HG02884 (cell line): ENCODE results near the gene KCNC1.

Source experiments
- ATAC-seq: cut with Tn5 transposase; IDR thresholded peaks from one replicate; pipeline ENCODE4 v1.9.1; 2021; ENCODE audit warnings: mild to moderate bottlenecking, moderate library complexity; ENCODE audit not compliant: unreplicated experiment

KCNC1 gene

GRCh38 chr11:17714356-17714854 is 20.2 kb upstream of the KCNC1 start:
- ATAC-seq: no peak

GRCh38 chr11:17714870-17715269 is 19.7 kb upstream of the KCNC1 start:
- ATAC-seq: no peak

GRCh38 chr11:17716807-17717206 is 17.8 kb upstream of the KCNC1 start:
- no peak for ATAC-seq

GRCh38 chr11:17718015-17718414 is 16.6 kb upstream of the KCNC1 start:
- no peak for ATAC-seq

DNA sequence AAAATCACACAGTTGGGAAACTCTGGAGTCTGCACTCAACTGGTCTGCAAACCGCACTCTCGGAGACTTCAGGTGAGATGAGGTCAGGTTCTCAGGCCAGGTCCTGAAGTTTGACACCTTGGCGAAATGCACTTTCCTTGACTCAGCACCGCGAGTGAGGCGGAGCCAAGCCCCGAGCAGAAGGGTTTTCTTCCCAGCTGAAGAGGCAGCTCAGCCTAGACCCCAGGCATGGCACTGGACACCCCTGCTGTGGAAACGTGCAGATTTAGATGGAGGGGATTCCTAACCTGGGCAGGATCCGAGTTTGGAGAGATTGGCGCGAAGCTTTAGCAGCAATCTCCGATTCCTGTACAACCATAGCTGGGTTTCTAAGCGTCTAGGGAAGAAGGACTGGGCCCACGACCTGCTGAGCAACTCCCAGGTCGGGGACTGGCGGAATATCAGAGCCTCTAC is 16.0 kb upstream of the KCNC1 start:
- ATAC-seq: no peak

GRCh38 chr11:17719028-17719937 is 15.3 kb upstream of the KCNC1 start, which contains the start of gene MYOD1:
TSS of gene MYOD1 (plus strand) at chr11:17719571. CDS start at chr11:17719783, 212 bp downstream.
- no peak for ATAC-seq

GRCh38 chr11:17719938-17720795 is 14.4 kb upstream of the KCNC1 start:
- ATAC-seq: no peak

DNA sequence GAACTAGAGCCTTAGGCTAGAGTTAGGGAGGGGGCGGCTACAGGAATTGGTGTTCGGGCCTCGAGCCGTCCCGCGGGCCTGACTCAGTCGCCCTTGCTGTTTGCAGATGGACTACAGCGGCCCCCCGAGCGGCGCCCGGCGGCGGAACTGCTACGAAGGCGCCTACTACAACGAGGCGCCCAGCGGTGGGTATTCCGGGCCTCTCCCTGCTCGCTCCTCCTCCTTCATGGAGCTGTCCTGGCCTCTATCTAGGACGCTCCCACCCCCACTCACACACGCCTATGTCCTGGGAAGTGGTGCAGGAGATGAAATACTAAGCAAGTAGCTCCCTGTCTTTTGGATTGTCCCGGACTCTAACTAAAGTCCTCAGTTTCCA is 13.8 kb upstream of the KCNC1 start:
- ATAC-seq: no peak

DNA sequence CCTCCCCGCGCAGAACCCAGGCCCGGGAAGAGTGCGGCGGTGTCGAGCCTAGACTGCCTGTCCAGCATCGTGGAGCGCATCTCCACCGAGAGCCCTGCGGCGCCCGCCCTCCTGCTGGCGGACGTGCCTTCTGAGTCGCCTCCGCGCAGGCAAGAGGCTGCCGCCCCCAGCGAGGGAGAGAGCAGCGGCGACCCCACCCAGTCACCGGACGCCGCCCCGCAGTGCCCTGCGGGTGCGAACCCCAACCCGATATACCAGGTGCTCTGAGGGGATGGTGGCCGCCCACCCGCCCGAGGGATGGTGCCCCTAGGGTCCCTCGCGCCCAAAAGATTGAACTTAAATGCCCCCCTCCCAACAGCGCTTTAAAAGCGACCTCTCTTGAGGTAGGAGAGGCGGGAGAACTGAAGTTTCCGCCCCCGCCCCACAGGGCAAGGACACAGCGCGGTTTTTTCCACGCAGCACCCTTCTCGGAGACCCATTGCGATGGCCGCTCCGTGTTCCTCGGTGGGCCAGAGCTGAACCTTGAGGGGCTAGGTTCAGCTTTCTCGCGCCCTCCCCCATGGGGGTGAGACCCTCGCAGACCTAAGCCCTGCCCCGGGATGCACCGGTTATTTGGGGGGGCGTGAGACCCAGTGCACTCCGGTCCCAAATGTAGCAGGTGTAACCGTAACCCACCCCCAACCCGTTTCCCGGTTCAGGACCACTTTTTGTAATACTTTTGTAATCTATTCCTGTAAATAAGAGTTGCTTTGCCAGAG is 13.2 kb upstream of the KCNC1 start:
- ATAC-seq: no peak

DNA sequence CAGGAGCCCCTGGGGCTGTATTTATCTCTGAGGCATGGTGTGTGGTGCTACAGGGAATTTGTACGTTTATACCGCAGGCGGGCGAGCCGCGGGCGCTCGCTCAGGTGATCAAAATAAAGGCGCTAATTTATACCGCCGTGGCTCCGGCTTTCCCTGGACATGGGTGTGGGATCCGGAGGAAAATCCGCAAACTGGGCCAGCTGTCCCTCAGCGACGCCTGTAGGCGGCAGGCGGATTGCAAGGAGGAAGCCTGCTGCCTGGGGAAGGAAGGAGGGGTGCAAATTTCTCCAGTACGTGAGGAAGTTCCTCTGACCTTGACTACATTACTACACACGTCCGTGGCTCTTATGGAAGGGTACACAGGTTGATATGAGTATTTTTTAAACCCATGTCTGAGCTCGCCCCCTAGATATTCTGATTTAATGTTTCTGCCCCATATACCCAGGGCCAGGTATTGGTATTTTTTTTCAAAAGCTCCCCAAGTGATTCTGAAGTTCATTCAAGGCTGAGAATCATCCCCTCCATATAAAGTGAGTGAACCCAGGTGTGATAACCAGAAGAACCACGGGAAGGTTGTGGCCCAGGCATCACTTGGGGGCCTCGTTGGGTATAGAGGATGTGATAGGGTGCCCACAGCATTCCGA is 12.5 kb upstream of the KCNC1 start:
- ATAC-seq: no peak

DNA sequence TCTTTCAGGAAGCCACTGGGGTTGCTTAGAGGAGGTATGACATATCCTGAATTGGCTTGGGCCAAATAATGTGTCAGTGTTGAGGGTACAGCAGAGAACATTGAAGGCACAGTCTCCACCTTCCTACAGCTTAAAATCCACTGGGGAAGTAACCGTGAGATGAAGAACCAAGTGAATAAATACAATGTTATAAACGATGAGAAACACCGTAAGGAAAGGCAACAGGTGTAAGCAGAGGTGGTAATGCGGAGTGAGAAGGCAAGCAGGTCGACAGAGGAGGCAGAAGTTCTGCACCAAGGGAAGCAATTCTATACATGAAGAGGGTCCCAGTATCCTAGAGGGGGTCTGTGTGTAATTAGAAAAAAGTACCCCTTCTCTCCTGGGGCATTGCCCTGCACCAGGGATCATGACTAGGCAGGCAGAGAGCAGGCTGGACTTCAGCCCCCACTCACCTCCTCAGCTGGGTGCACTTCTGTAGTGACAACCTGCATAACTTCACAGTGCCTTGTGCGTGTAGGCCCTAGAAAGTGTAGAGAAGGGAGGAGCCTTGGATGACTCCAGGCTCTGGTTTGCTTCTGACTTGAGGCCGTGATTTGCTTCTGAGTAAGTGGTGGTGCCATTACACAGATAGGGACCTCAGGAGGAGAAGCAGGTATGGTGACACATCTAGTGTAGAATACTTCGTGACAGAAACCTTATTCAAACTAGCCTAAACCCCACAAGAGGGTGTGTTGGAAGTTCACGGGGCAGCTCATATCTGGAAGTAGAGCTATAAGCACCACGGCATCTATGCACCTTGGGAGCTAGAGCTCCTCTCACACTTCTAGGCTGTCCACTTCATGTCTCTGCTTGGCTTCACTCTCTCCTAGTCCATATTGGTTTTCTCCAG is 10.3 kb upstream of the KCNC1 start:
- no peak for ATAC-seq

DNA sequence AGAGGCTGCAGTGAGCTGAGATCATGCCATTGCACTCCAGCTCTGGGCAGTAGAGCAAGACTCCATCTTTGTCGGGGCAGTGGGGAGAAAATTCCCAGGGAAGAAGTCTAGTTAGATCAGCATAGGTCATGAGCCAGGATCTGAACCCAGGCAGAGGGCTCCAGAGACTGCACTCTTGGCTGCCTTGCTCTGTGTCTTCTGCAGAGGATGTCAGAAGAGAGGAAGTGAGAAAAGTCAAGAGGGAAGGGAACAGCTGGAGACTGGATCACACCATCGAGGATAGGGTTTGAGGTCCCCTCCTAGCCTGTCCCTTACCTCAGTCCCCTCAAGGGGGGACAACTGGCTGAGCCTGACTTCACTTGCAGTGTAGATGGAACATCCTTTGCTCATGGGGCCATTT is 9.4 kb upstream of the KCNC1 start:
- no peak for ATAC-seq

DNA sequence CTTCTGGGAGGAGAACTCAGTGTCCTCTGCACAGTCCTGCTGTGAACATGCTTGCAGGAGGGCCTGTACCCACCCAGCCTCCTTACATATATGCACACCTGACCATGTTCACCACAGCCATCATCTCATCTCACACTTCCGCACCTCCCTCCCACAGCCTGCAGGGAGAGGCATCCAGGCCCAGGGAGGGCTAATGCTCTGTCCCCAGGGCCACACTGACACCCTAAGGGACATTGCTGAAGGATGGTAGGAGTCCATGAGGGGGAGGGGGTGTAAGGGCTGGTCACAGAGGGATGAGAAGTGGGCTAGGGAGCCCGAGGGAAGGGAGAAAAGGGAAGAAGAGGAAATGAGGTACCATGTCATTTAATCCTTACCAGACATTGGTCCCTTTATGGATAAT is 4.4 kb upstream of the KCNC1 start:
- ATAC-seq: no peak

DNA sequence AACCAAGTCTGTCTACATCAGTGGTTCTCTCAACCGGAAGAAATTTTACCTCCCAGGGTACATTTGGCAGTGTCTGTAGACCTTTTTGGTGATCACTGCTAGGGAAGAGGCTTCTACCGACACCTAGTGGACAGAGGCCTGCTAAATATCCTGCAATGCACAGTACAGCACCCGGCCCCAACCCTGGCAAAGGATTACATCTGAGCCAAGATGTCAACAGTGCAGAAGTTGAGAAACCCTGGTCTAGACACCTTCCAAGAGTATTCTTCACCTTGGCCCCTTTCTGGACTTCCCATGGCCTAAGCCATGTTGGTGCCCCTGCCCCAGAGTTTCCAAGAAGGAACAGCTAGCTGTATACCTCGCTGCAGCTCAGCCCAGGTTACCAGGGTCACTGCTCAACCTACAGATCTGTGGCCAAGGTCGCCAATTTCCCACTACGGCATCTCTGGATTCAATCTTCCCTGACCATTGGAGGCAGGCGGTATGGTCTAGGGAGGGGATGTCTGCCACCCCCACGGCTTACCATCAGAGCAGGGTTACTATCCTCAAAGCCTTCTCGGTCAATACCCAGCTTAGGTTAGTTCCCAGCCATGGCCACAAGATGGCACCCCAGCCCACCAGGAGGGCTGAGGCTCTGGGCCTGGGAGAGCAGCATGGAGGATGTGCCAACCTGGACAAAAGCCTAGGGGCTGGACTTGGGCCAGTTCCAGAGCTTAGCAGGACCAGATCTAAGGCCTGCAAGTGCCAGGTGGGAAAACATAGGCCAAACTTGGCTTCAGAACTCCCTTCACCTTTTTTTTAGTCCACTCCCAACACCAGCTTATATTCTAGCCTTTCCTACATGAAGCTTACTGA is 3.7 kb upstream of the KCNC1 start:
- peak; percentile 79 for ATAC-seq

DNA sequence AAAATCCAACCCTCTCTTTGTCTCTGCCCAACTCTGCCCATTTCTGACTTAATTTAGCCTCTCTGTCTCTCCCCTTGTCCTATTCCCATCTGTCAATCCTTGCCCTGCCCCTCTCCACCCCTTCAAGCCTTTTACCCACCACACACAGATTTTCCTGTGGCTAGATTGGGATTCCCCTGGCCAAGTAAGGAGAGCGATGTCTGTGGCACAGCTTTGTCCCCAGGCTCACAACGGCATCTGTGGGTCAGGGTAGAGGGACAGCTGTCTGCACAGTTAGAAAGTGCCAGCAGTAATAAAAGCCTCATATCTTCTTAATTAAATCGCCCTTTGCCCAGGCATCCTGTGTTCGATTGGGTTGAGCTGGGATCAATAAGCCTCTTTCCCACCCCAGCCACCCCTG is 1.3 kb upstream of the KCNC1 start:
- ATAC-seq: no peak

DNA sequence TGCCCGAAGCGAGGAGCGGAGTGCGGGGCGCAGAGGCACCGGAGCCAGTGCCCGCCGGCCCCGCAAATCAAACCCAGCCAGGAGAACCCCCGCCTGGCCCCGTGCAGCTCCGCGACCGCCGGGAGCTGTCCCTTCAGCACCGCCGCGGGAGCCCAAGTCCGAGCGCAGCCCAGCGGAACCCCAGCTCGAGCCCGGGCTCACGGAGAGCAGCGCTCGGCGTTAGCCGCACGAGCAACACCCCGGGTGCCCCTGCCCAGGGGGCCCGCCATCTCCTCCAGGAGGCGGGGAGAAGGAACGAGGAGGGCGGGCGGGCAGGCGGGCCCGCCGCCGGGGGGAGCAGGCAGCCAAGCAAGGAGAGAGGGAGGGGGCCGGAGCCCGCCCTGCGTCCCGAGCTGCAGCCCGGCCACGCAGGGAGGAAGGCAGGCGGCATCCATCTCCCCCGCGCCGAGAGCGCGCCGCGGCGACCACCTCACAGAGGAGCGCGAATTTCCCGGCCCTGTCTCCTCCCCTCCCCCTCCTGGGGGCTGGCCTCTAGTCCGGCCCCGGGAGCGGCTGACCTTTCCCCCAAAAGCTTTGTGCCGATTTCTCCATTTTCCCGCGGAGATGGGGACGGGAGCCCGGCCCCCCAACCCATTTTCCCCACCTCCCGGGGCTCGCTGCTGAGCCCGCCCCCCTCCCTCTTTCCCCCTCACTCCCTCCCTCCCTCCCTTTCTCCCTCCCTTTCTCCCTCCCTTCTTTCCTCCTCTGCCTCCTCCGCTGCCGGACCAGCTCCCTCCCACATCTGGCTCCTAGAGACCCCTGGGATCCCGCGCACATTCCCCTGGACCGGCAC is 621 bp downstream of the KCNC1 start:
- no peak for ATAC-seq

GRCh38 chr11:17735818-17736578 is 1.4 kb downstream of the KCNC1 start:
- no peak for ATAC-seq
